Gastroesophageal sphincter (tissue), 3 donors: ENCODE results near the gene AFMID.

Source experiments
- EP300 ChIP-seq: sonication (generic); formaldehyde crosslinking; IDR thresholded peaks from one replicate; pipeline ENCODE4 v1.6.1; 2017; ENCODE audit warnings: antibody characterized with exemption, mild to moderate bottlenecking
- TF ChIP-seq, protein P1 (sequence below), 4 experiments: fragments of 200-600 bp in 2 of 4; fragments of 450-650 bp in 2 of 4; sonication (generic) in 1 of 4; IDR thresholded peaks; one replicate each; pipeline ENCODE4 v1.5.1; 2017 to 2019; ENCODE audit warnings: antibody characterized with exemption in 4 of 4, mild to moderate bottlenecking in 2 of 4, moderate library complexity in 2 of 4

GRCh38 chr17:78143214-78144146 is 43.7 kb upstream of the AFMID start:
- TF ChIP-seq, protein P1, sequence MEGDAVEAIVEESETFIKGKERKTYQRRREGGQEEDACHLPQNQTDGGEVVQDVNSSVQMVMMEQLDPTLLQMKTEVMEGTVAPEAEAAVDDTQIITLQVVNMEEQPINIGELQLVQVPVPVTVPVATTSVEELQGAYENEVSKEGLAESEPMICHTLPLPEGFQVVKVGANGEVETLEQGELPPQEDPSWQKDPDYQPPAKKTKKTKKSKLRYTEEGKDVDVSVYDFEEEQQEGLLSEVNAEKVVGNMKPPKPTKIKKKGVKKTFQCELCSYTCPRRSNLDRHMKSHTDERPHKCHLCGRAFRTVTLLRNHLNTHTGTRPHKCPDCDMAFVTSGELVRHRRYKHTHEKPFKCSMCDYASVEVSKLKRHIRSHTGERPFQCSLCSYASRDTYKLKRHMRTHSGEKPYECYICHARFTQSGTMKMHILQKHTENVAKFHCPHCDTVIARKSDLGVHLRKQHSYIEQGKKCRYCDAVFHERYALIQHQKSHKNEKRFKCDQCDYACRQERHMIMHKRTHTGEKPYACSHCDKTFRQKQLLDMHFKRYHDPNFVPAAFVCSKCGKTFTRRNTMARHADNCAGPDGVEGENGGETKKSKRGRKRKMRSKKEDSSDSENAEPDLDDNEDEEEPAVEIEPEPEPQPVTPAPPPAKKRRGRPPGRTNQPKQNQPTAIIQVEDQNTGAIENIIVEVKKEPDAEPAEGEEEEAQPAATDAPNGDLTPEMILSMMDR (IDR thresholded peaks at IDR 0.05) = no peak
- no peak for TF ChIP-seq EP300
